ENCODE measurements around the gene ATG9B.
A peak's percentile ranks its signal among the peaks of the same experiment; 100 is the strongest.
"Not testable (repeated sequence)": the region's sequence is repeated elsewhere in the genome, so short reads cannot be mapped to it uniquely, and the experiment has no call there.

ATG9B gene

DNA sequence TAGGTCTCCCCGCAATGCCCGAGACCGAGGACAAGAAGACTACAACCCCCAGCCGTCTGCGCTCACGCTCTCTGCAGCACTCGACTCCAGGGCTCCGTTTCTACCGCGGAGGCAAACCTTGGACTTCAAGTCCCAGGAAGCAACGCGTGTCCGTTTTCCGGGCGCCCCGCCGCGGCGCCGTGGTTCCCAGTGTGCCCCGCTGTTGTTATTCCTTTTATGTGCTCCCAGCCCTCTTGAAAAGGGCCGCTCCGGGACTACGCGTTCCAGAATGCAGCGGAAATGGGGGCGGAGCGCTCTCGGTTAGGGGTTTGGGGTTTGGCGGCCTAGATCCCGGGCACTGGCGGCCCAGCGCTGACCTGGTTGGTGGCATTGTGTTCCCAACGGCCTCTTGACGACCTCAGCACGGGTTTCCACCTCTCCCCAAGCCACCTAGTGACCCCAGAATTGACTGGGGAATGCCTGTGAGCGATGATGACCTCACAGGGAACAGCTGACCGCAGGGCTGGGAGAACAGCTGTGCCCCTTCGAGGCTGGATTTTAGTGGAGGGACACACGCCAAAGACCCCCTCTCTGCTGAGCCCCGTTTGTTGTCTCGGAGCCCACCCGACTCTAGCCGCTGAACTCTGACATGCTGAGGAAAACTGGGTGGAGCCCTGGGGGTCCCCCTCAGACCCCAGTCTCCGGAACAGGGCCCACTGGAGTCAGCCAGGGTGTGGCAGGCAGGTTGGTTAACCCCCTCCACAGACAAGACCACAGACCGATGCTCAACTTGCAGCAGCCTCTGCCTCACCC, 33.9 kb upstream of the ATG9B start:
- DNase-seq = peak; percentile 99

- peak; percentile 62 for DNase-seq
These were observed 33.3 kb upstream of the ATG9B start, which contains the start of gene CDK5 for GRCh38 chr7:151057506-151057988. CDK5 (minus strand) TSS chr7:151057897; CDS start chr7:151057848, 49 bp downstream.

DNA sequence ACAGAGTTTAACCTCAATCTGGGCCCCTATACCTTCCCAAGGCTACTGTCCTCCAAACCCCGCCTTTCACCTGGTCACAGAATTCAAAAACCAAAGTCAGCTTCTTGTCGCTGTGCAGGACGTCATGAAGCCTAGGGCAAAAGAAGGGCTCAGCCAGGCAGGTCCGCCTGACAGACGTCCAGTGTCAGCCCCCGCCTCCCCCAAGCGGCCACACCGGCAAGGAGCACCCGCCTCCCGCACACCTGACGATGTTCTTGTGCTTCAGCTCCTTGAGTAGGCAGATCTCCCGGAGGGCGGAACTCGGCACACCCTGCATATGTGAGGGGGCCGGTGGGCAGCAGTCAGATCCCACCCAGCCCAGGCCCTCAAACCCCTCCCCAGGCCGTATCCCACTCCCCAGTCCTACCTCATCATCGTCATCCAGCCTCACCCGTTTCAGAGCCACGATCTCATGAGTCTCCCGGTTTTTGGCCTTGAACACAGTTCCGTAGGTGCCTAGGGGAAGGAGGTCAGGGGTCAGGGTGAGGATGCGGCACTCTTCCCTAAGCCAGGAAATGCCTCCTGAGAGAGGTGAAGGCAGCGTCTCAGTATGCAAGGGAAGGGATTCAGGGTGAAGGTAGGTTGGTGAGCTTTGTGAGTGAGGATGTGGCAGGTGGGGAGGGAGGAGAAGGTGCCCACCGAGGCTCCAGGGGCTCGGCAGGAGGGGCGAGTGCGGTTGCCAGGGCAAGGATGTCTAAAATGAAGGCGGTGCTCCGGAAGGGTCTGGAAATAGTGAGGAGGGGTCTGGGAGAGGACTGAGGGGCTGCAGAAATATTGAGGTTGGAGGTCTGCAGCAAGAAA, 32.6 kb upstream of the ATG9B start:
- DNase-seq = no peak

DNA sequence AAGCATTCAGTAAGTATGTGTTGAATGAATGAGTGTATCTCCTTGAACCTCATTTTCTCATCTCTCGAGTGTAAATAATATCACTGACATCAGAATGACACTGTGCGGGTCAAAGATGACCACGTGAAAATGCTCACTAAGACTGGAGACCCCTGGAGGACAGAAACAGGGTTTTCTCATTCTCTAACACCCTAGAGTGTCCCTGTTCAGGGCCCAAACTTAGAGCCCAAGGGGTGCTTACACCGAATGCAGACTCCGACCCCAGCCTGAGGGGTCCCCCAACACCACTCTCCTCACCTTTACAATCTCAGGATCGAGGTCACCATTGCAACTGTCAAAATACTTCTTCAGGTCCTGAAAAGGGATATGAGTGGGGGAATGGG, 32.0 kb upstream of the ATG9B start:
- no peak for DNase-seq

DNA sequence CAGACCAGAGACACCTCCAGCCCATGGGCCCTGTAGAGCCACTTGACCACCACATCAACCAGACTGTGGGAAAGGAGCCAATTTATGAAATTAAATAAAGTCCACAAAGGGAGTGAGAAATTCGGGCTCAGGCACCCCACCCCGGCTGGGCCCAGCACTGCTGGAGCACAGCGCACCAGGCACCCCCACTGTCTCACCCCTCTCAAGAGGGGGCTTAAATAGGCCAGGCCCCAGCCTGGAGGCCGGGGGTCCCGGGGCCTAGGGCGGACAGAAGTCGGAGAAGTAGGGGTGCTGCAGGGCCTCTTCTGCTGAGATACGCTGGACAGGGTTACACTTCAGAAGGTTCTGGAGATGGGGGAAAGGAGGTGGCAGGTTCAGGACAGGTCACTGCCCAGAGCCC, 29.5 kb upstream of the ATG9B start:
- no peak for DNase-seq

DNA sequence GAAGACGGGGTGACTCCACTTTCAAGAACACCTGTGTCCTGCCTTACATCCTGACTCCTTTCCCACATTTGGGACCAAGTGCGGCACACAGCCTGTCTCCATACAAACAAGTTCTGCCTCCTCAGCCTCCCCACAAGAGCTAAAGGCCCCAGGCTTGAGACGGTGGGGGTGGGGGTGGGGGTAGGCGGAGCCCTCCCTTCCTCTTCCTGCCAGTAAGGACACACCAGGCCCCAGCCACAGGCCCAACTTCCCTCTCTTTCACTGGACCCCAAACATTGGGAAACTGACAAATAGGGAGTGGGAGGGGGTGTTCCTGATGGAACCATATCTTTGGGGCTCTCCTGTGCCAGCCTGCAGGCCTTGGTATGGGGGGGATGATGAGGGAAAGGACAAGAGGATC, 28.8 kb upstream of the ATG9B start:
- no peak for DNase-seq

GRCh38 chr7:151051108-151051507, 26.8 kb upstream of the ATG9B start:
- DNase-seq = no peak

DNA sequence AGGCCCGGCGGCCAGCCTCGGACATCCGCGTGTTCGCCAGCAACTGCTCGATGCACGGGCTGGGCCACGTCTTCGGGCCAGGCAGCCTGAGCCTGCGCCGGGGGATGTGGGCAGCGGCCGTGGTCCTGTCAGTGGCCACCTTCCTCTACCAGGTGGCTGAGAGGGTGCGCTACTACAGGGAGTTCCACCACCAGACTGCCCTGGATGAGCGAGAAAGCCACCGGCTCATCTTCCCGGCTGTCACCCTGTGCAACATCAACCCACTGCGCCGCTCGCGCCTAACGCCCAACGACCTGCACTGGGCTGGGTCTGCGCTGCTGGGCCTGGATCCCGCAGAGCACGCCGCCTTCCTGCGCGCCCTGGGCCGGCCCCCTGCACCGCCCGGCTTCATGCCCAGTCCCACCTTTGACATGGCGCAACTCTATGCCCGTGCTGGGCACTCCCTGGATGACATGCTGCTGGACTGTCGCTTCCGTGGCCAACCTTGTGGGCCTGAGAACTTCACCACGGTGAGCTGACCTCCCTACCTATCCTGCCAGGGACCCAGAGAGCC, 24.7 kb upstream of the ATG9B start:
- no peak for DNase-seq

DNA sequence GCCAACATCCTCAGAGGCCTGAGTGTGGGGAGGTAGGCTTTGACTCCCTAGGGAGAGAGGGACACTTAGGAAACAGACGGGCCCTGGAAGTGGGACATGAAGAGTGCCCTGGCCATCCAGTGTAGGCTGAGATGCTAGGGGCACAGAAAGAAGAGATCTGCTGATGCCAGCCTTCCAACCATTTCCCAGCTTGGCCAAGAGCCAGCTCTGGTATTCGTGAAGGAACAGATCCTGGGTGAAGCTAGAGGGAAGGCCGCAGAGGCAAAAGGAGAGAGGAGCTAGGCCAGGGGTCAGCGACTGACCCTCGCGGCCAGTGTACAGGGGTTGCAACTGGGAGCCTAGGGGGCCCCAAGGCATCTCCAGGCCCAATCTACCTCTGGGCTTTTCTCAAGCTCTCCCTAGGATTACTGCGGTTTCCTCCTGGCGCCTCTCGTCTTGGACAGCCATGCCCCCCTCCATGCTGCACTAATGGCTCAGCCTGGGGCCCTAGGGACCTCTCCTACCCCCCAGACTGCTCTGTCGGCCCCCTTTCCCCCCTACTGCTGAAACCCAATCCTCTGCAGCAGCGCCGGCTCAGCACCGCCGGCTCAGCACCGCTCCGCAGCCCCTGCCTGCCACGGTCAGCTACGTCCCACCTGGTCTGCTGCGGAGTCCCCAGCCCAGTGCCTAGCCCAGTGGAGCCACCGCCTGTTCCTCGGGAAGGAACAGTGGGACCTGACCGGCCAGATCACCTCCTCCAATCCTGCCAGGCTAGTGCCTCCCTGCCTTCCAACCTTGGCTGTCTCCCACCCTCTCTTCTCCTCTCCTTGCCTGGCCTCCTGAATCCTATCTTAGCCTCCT, 23.9 kb upstream of the ATG9B start, which contains the start of gene ASIC3:
TSS of gene ASIC3 (plus strand) at position 556 of the 840 bp plus-strand sequence. CDS start 355 bp downstream, outside the sequence.
- DNase-seq = no peak

- DNase-seq = peak; percentile 44
These were observed 22.6 kb upstream of the ATG9B start for GRCh38 chr7:151046603-151047573.

GRCh38 chr7:151045967-151046366, 21.7 kb upstream of the ATG9B start:
- no peak for DNase-seq

DNA sequence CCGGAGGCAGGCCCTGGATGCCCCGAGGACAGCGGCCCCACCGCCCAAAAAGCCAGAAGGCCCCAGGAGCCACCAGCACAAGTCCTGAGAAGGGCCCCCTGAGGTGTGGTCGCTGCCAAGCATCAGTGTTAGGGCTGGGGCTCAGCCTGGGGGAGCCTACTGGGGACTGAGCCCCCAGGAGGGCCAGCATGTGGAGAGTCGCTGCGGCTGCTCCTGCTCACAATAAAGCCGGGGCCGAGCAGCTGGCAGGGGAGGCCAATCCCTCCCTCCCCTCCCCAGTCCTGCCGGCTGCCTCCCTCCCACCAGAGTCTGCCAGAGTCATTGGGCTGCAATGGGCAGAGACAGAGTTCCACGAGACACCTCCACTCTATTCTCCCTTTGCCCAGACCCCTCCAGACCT, 21.0 kb upstream of the ATG9B start:
- DNase-seq = no peak

- no peak for DNase-seq
These were observed 19.7 kb upstream of the ATG9B start for GRCh38 chr7:151043959-151044358.

DNA sequence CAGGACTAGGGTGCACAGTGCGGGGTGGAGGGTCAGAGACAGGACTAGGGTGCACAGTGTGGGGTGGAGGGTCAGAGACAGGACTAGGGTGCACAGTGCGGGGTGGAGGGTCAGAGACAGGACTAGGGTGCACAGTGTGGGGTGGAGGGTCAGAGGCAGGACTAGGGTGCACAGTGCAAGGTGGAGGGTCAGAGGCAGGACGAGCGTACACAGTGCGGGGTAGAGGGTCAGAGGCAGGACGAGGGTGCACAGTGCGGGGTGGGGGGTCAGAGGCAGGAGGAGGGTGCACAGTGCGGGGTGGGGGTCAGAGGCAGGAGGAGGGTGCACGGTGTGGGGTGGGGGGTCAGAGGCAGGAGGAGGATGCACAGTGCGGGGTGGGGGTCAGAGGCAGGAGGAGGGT, 19.2 kb upstream of the ATG9B start:
- not testable (repeated sequence) for DNase-seq

- DNase-seq = no peak
These were observed 16.5 kb upstream of the ATG9B start for GRCh38 chr7:151040616-151041375.

DNA sequence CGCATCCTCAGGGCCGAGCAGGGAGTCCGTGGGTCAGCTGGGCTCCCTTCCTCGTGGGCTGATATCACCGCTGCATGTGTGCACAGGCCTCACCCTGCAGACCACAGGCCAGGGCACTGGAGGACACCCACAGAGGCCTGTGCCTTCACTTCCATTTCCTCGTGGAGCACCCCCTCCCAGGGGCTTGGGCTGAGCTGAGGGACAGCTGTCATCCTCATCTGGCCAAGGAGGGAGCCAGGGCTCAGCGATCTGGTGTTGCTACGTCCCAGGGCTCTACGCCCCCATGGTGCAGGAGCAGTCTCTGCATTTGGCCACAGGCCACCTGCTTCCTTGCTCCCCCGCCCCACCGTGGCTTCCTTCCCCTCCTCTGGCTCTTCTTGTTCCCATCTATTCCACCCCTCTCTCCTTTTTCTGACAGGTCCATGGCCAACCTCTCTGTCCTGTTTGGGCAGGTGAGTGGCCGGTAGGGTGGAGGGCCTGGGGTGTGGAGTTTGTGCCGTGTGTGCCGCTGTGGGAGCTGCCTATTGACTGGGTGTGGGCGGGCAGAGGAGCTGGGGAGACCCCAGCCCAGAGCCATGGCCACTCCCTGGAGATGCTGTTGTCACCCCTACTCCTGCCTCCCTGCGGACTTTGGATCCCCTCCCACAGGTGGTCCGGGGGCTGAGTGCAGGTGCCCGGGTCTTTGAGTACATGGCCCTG, 15.7 kb upstream of the ATG9B start:
- no peak for DNase-seq

GRCh38 chr7:151038951-151039849, 14.9 kb upstream of the ATG9B start:
- no peak for DNase-seq

DNA sequence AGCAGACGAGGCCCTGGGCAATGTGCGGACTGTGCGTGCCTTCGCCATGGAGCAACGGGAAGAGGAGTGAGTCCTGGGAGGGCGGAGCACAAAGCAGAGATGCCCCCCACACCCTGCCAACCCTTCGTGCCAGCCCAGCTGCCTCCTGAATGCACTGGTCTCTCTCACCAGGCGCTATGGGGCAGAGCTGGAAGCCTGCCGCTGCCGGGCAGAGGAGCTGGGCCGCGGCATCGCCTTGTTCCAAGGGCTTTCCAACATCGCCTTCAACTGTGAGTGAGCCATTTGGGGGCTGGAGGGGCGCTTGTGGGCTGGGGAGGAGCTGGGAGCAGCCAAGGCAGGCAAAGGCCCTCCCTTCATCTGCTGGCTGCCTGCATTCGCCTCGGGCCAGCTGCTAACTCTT, 11.6 kb upstream of the ATG9B start:
- no peak for DNase-seq
